ENCODE measurements around the gene DGCR8. TPM values are rescaled to one million over a fixed set of nuclear protein-coding genes. Genes with fewer than 3 reads are reported as not detected.
A peak's percentile ranks its signal among the peaks of the same experiment; 100 is the strongest.

The DGCR8 gene
- total RNA-seq: 10 to 100 TPM; 13.2 to 56.2 (median 33.5) TPM

DNA sequence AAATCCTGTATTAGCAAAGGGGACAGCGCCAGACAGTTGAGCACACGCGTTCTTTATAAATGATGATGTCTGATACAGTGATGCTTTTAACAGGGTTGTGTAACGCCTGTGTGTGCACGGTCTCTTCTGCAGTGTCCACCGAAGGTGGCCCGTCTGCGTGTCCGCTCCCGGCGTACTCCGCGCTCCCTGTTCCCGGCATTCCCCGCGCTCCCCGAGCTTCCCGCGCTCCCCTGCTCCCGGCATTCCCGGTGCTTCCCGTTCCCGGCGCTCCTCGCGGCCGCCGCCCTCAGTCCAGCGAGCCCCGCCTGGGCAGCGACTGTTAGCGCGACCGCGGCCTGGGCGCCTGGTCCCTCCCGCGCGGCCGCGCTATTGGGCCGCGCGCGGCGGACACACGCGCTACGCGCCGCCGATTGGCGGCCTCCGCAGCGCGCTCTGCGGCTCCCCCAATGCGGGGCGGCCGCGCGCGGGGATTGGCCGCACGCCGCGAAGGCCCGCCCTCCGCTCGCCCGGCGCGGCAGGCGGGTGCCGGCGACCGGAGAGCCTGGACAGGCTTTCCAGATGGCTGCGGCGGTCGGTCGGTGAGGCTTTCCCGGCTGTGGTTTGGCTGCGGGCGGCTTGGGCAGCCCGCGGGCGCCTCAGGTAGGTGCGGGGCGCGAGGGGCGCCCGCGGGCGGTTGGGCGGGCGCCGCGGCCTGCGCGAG, at the start of gene DGCR8:
Gene DGCR8 (plus strand): TSS at position 497 of the 700 bp plus-strand sequence. CDS start 5,723 bp downstream, outside the sequence.
- Histone ChIP-seq H3K36me3 (no peaks in the 10 kb centered on the region), H3K9me3 (no peaks in the 10 kb centered on the region), H3K27ac (peak within 1 kb of the TSS; percentile 88 to 89), H3K4me1 (peaks cover 0 to 30% of the 10 kb centered on the region in 2 donors), H3K4me3 (peak within 1 kb of the TSS; percentile 80 to 87), H3K27me3 (no peaks in the 10 kb centered on the region)
- peak; percentile 41 to 64 for TF ChIP-seq POLR2A (IDR thresholded peaks at IDR 0.05)
- TF ChIP-seq, protein P1, sequence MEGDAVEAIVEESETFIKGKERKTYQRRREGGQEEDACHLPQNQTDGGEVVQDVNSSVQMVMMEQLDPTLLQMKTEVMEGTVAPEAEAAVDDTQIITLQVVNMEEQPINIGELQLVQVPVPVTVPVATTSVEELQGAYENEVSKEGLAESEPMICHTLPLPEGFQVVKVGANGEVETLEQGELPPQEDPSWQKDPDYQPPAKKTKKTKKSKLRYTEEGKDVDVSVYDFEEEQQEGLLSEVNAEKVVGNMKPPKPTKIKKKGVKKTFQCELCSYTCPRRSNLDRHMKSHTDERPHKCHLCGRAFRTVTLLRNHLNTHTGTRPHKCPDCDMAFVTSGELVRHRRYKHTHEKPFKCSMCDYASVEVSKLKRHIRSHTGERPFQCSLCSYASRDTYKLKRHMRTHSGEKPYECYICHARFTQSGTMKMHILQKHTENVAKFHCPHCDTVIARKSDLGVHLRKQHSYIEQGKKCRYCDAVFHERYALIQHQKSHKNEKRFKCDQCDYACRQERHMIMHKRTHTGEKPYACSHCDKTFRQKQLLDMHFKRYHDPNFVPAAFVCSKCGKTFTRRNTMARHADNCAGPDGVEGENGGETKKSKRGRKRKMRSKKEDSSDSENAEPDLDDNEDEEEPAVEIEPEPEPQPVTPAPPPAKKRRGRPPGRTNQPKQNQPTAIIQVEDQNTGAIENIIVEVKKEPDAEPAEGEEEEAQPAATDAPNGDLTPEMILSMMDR (IDR thresholded peaks at IDR 0.05): peak in 2 of 4 experiments; percentile 16 to 19
- intact Hi-C loops (cut with DNase I; ENCODE audit: low total_unique reads): no loop called here
- DNase-seq: peak; percentile 90 to 94

DNA sequence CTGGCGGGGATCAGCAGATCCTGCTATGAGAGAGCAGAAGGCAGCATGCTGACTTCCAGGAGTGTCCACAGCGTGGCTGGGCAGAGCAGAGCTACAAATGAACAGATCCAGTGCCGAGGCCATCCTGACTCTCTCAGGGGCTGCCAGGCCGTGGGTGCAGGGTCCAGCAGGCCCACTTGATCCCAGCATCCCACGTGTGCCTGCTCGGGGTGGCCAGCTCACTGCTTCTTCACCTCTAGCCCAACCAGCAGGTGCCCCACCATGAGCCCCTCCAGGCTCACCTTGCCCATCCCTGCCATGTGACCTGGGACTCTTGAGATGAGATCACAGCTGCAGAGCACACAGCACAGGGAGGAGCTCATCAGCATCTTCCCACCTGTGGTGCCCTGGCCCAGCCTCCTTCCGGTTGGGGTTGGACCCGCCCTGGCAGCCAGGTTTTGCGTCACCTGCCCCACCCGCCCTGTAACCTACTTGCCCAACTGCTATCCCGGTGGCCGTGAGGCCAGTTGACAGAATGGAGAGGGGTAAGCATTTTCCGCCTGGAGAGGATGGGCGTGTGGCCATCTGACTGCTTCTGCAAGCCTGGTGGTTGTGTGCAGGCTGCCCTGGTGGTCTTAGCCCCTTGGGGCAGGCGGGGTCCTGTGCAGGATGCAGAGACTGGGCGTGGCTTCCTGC, 48.2 kb upstream of the DGCR8 start:
- no peak for DNase-seq
- Histone ChIP-seq H3K27ac (no peak overlapping the region), H3K9me3 (no peaks in the 10 kb centered on the region), H3K4me3 (no peak overlapping the region), H3K36me3 (no peaks in the 10 kb centered on the region), H3K27me3 (no peaks in the 10 kb centered on the region), H3K4me1 (no peaks in the 10 kb centered on the region)
- no peak for TF ChIP-seq POLR2A (IDR thresholded peaks at IDR 0.05)
- TF ChIP-seq, protein P1 (IDR thresholded peaks at IDR 0.05): no peak
- intact Hi-C loops (cut with DNase I; ENCODE audit: low total_unique reads): no loop called here

DNA sequence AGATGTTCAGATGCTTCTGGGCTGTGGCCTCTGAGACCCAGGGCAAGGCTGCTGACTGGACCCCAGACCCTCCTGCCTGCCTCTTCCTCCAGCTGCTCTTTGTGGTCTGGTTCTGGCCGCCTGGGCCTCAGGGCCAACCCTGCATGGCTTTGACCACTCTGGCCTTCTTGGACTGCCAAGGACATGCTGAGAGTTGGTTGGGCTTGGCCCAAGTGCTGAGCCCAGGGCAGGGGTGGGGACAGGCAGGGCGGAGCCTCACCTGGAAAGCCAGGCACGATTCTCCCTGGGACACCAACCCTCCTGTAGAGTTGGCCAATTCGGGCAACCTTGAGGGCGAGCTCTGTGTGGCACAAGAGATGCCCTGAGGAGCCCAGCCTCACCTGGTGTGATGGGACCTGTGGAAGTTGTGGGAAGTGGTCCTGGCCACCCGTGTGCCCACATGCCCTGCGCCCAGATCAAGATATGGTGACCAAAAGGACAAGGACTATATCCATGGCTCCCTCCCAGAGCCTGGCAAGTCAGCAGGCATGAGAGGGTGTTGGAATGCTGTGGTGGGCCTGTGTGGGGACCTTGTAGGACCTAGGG, 47.5 kb upstream of the DGCR8 start:
- DNase-seq: no peak
- no peak overlapping the region for H3K27ac ChIP-seq
- intact Hi-C loops (cut with DNase I; ENCODE audit: low total_unique reads): no loop called here
- H3K36me3 ChIP-seq: no peaks in the 10 kb centered on the region
- no peaks in the 10 kb centered on the region for H3K4me1 ChIP-seq
- H3K4me3 ChIP-seq: no peak overlapping the region
- no peaks in the 10 kb centered on the region for H3K9me3 ChIP-seq
- TF ChIP-seq, protein P1 (IDR thresholded peaks at IDR 0.05): no peak
- no peak for TF ChIP-seq POLR2A (IDR thresholded peaks at IDR 0.05)
- no peaks in the 10 kb centered on the region for H3K27me3 ChIP-seq

DNA sequence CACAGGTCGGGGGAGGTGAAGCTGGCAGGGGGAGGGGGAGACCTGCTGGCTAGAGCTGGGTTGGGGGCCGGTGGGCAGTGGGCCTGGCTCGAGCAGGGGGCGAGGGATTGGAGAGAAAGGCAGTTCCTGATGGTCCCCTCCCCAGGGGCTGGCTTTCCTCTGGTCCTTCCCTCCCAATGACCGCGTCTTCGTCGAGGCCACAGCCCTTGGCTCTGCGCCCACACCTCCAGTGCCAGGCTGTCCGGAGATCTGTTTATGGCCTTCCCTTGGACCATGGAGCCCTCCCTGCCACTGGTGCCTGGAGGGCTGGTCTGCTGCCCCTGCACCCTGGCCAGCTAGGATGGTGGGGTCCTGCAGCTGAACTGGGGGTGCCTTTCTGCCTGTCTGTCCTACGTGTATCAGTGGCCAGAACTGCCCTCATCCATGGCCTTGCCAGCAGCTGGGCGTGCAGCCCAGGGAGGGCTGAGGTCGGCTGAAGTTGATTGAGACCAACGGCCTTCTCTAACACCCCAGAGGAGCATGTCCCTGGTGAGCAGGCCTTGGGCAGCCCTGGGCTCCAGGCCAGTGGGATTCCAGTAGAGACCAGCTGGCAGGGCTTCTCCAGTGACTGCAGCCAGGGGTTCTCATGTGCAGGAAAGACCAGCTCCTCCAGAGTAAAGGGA, 46.9 kb upstream of the DGCR8 start:
- intact Hi-C loops (cut with DNase I; ENCODE audit: low total_unique reads): no loop called here
- Histone ChIP-seq H3K9me3 (no peaks in the 10 kb centered on the region), H3K27ac (no peak overlapping the region), H3K4me3 (no peak overlapping the region), H3K4me1 (no peaks in the 10 kb centered on the region), H3K36me3 (no peaks in the 10 kb centered on the region), H3K27me3 (no peaks in the 10 kb centered on the region)
- DNase-seq: no peak
- TF ChIP-seq POLR2A (IDR thresholded peaks at IDR 0.05): no peak
- TF ChIP-seq, protein P1 (IDR thresholded peaks at IDR 0.05): no peak

All from uterus (tissue), 4 donors.